ENCODE results near the gene RPL13A.

DNA sequence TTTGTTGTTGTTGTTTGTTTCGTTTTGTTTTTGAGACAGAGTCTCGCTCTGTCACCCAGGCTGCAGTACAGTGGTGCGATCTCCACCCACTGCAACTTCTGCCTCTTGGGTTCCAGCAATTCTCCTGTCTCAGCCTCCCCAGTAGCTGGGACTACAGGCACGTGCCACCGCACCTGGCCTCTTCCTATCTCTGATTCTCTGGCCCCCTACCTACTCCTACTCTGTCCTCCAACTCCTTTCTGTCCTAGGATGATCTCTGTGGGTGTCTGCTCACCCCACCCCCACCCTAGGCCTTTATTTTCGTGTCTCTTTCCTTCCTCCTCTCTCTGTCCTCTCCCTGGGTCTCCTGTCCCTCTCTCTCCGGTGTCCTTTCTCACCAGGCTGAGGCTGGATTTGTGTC lies 37.0 kb upstream of the RPL13A start:
- TF ChIP-seq GATA2 (IDR thresholded peaks at IDR 0.05; ENCODE audit: low read depth, low read length) (no peak), GATA3 (IDR thresholded peaks at IDR 0.05; ENCODE audit: low read depth, low read length) (no peak)
